Heart left ventricle (tissue), 16 donors: Measurements from ENCODE around the gene MAGI2. TPM values are rescaled to one million over a fixed set of nuclear protein-coding genes. Genes with fewer than 3 reads are reported as not detected.
"Not testable (repeated sequence)": the region's sequence is repeated elsewhere in the genome, so short reads cannot be mapped to it uniquely, and the experiment has no call there.

Experiments used
- ATAC-seq, 4 donors: fragments of 200-7000 bp; cut with Tn5 transposase; one replicate each; pipeline ENCODE4 v1.9.1; 2020 to 2022; ENCODE audit warnings: moderate library complexity in 4 of 4, mild to moderate bottlenecking in 3 of 4, moderate number of reproducible peaks in 1 of 4
- DNase-seq, 5 donors: peaks; one replicate each; pipeline ENCODE4 v3.0.0-alpha.2; 2020
- H3K27ac ChIP-seq, 12 donors: fragments of 200-600 bp; sonication (generic) in 4 of 12; one replicate each; pipeline versions ENCODE4 v1.5.0 to v1.8.0; 2016 to 2022; ENCODE audit warnings: mild to moderate bottlenecking in 2 of 12
- H3K27me3 ChIP-seq, 9 donors: fragments of 200-600 bp; sonication (generic) in 2 of 9; one replicate each; pipeline versions ENCODE4 v1.5.1 to v1.8.0; 2016 to 2022; ENCODE audit warnings: mild to moderate bottlenecking in 3 of 9
- H3K36me3 ChIP-seq, 9 donors: fragments of 200-600 bp; sonication (generic) in 2 of 9; one replicate each; pipeline versions ENCODE4 v1.5.0 to v1.8.0; 2018 to 2022; ENCODE audit warnings: mild to moderate bottlenecking in 2 of 9
- H3K4me1 ChIP-seq, 12 donors: fragments of 200-600 bp; sonication (generic) in 4 of 12; one replicate each; pipeline versions ENCODE4 v1.5.0 to v1.8.0; 2016 to 2022; ENCODE audit warnings: mild to moderate bottlenecking in 3 of 12
- H3K4me3 ChIP-seq, 12 donors: fragments of 200-600 bp; sonication (generic) in 4 of 12; one replicate each; pipeline versions ENCODE4 v1.5.0 to v1.8.0; 2017 to 2022; ENCODE audit warnings: mild to moderate bottlenecking in 9 of 12, moderate library complexity in 4 of 12
- H3K9me3 ChIP-seq, 12 donors: fragments of 200-600 bp; sonication (generic) in 4 of 12; one replicate each; pipeline versions ENCODE4 v1.5.0 to v1.8.0; 2016 to 2022; ENCODE audit warnings: mild to moderate bottlenecking in 1 of 12
- POLR2A ChIP-seq, 2 donors: fragments of 450-650 bp; IDR thresholded peaks; one replicate each; pipeline ENCODE4 v1.6.1; 2017; ENCODE audit warnings: antibody characterized with exemption in 2 of 2, mild to moderate bottlenecking in 2 of 2, moderate library complexity in 2 of 2
- WGBS, 4 donors: extraction: QIAGEN DNeasy Blood & Tissue Kit in 2 of 4; methylation state at CpG; one replicate each; pipeline versions ENCODE4 v1.1.5 to v1.1.7; 2013 to 2018; 5-methylcytosine and 5-hydroxymethylcytosine counted together
- intact Hi-C, 10 donors: fragments of 100-400 bp; cut with DNase I; formaldehyde crosslinking; loops; one replicate each; pipeline versions ENCODE4 v1.11.1 to v1.14.2; 2022
- polyA plus RNA-seq, 2 donors: library from polyadenylated mRNA; stranded (reverse); fragments of 200-250 nt; gene quantifications; one replicate each; pipeline ENCODE4 v1.2.3, GENCODE V29; 2013
- total RNA-seq, 9 donors: library from RNA; depleted of rRNA in 2 of 9; stranded (reverse); fragments of >200 nt in 2 of 9; fragmentation: NEBNext Ultra II Directional in 3 of 9; extraction: Animal tissue kit (Norgen Biotek cat#: 25700) in 3 of 9; gene quantifications; one replicate each; pipeline versions ENCODE4 v1.1.0 to v1.2.4, GENCODE V29; 2016 to 2023
- TF ChIP-seq, protein P1 (sequence below), 12 donors: fragments of 200-600 bp; sonication (generic) in 4 of 12; IDR thresholded peaks; one replicate each; pipeline versions ENCODE4 v1.5.0 to v1.8.0; 2018 to 2022; ENCODE audit warnings: antibody characterized with exemption in 12 of 12, mild to moderate bottlenecking in 5 of 12
- donor health status: ischemic (EF 13 %, LVEDD 7.1; RV severe dilation, severe dysfunction).
- donor health status: healthy with polysubstance abuse.
- donor health status: DM: no; HTN: yes; CAD: no.
- donor health status: DM: no; HTN: no; CAD: no.
- donor health status: ischemic (EF 25% LVEDD 6.9; RV normal size, moderate dysfunction).
- donor health status: ischemic (EF 25% LVEDD 5.7; RV mildly dilated, moderate dysfunction).
- donor health status: healthy.
- donor health status: DM: yes; HTN: yes; CAD: no.
- donor health status: ischemic (EF 35%, LVEDD 5.7; RV mildly dilated, moderate dysfunction).
- donor health status: nonischemic (EF 11% LVEDD 7.7; RV severe dilation, severe dysfunction).
- donor health status: DM: yes; HTN: yes; CAD: no.
- donor health status: PGD.
- donor health status: ischemic (EF 29% LVEDD 5.4; RV normal size, mild dysfunction).
- donor health status: nonischemic (EF 23%, LVEDD 6.1; RV moderate dilation, normal function).

Gene MAGI2
- total and polyA plus RNA-seq, 11 donors, result 1.1 to 6.8 (median 3.8) TPM

DNA sequence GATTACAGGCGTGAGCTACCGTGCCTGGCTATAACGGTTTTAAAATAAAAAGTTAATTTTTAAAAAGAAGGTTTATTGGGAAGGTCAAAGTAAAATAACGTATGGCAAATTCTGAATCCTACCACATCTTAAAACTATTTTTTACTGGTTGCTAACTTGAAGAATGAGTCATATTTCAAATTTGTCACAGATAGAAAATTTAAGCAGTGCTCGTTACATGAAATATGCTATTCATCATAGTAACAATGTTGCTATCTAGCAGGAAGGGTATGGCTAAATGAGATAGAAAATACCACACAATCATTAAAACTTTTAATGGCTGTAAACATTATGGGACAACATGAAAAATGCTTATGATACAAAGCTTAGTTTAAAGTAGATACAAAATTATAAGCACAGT lies 1154.4 kb downstream of the MAGI2 start:
- Histone ChIP-seq H3K36me3 (no peaks in the 10 kb centered on the region), H3K4me1 (no peaks in the 10 kb centered on the region), H3K9me3 (no peaks in the 10 kb centered on the region), H3K4me3 (no peak overlapping the region), H3K27ac (no peak overlapping the region), H3K27me3 (no peaks in the 10 kb centered on the region)
- intact Hi-C loops, result no loop called here
- TF ChIP-seq, protein P1, sequence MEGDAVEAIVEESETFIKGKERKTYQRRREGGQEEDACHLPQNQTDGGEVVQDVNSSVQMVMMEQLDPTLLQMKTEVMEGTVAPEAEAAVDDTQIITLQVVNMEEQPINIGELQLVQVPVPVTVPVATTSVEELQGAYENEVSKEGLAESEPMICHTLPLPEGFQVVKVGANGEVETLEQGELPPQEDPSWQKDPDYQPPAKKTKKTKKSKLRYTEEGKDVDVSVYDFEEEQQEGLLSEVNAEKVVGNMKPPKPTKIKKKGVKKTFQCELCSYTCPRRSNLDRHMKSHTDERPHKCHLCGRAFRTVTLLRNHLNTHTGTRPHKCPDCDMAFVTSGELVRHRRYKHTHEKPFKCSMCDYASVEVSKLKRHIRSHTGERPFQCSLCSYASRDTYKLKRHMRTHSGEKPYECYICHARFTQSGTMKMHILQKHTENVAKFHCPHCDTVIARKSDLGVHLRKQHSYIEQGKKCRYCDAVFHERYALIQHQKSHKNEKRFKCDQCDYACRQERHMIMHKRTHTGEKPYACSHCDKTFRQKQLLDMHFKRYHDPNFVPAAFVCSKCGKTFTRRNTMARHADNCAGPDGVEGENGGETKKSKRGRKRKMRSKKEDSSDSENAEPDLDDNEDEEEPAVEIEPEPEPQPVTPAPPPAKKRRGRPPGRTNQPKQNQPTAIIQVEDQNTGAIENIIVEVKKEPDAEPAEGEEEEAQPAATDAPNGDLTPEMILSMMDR (IDR thresholded peaks at IDR 0.05), result no peak
- no peak for TF ChIP-seq POLR2A (IDR thresholded peaks at IDR 0.05)
- DNase-seq (no peak), ATAC-seq (no peak)
- 87 to 91% (median 88%) methylated on average over 5 of the region's 5 CpGs for WGBS, 4 donors

DNA sequence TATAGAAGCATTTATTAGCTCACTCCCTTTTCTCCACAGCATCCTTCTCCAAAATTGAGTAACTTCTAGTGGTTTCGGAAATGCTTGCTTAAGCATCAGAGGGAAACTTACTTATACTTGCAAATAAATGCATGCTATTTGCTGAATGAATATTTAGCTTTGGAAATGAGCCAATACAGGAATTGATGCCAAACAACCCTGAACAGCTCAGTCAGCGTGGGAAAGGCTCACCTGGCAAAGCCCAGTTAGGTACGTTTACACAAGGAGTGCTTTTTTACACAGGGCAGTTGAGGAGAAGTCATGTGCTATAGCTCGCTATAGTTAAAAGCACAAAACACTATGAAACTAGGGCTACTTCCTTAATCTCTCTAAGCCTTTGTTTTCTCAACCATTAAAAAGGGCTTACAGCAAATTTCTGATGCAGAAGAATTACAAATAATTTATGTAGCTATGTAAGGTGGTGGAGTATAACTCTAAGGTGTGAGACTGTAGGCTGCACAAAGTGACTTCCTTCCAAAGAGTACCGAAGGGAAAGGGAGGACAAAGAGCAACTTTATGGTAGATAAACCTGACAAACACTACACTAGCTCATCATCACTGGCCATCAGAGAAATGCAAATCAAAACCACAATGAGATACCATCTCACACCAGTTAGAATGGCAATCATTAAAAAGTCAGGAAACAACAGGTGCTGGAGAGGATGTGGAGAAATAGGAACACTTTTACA lies 1156.7 kb downstream of the MAGI2 start:
- Histone ChIP-seq H3K4me3 (no peak overlapping the region), H3K36me3 (no peaks in the 10 kb centered on the region), H3K9me3 (no peaks in the 10 kb centered on the region), H3K27ac (no peak overlapping the region), H3K27me3 (no peaks in the 10 kb centered on the region), H3K4me1 (no peaks in the 10 kb centered on the region)
- ATAC-seq, result no peak
- no peak for DNase-seq
- 80 to 88% (median 85%) methylated on average over 5 of the region's 5 CpGs for WGBS, 4 donors
- intact Hi-C loops, result no loop called here
- TF ChIP-seq, protein P1 (IDR thresholded peaks at IDR 0.05), result no peak
- TF ChIP-seq POLR2A (IDR thresholded peaks at IDR 0.05), result no peak

DNA sequence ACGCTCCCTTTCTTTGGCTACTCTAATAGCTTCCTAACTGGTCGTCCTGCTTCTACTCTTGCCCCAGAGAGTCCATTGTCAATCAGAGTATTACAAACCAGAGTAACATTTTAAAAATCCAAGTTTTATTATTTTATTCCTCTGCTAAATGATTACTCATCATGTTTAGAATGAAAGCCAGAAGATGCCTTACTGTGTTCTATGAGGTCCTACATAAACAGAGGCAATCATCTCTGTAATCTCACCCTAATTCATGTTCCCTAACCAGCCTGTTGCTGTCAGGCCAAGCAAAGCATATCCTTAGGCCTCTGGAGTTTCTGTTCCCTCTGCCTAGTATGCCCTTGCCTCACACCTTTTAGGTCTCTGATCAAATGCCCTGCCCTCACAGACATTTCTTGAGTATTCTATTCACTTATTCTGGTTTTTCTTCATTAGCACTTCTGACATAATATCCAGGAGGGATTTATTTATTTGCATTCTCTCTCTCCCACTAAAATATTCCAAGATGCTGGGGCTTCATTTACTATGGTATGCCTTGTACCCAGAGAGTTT lies 1157.3 kb downstream of the MAGI2 start:
- Histone ChIP-seq H3K9me3 (no peaks in the 10 kb centered on the region), H3K36me3 (no peaks in the 10 kb centered on the region), H3K27ac (no peak overlapping the region), H3K4me3 (no peak overlapping the region), H3K4me1 (no peaks in the 10 kb centered on the region), H3K27me3 (no peaks in the 10 kb centered on the region)
- no peak for DNase-seq
- 79 to 92% (median 89%) methylated on average over 2 of the region's 2 CpGs for WGBS, 4 donors
- ATAC-seq, result no peak
- TF ChIP-seq, protein P1 (IDR thresholded peaks at IDR 0.05), result no peak
- no peak for TF ChIP-seq POLR2A (IDR thresholded peaks at IDR 0.05)
- intact Hi-C loops, result no loop called here

DNA sequence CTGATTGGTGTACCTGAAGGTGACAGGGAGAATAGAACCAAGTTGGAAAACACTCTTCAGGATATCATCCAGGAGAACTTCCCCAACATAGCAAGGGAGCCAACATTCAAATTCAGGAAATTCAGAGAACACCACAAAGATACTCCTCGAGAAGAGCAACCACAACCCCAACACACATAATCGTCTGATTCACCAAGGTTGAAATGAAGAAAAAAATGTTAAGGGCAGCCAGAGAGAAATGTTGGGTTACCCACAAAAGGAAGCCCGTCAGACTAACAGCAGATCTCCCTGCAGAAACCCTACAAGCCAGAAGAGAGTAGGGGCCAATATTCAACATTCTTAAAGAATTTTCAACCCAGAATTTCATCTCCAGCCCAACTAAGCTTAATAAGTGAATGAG lies 1164.0 kb downstream of the MAGI2 start:
- H3K9me3 ChIP-seq, DNase-seq, H3K4me1 ChIP-seq, H3K4me3 ChIP-seq, H3K27ac ChIP-seq, ATAC-seq, intact Hi-C loops, H3K27me3 ChIP-seq, H3K36me3 ChIP-seq: not testable (repeated sequence)
- WGBS, 4 donors, result 76 to 88% (median 81%) methylated on average over 3 of the region's 3 CpGs
